Measurements from ENCODE around the gene SEMA6A.

SEMA6A gene

GRCh38 chr5:116563736-116564308, 10.8 kb downstream of the SEMA6A start:
- DNase-seq (ENCODE audit: low read depth) = no peak
- no peak for TF ChIP-seq CTCF (conservative IDR thresholded peaks at IDR 0.05; ENCODE audit: low read depth, low read length)
- no peak overlapping the region for H3K4me3 ChIP-seq (ENCODE audit: low read depth, low read length)

GRCh38 chr5:116562669-116563068, 12.0 kb downstream of the SEMA6A start:
- no peak for DNase-seq (ENCODE audit: low read depth)
- no peak for TF ChIP-seq CTCF (conservative IDR thresholded peaks at IDR 0.05; ENCODE audit: low read depth, low read length)
- H3K4me3 ChIP-seq (ENCODE audit: low read depth, low read length) = no peak overlapping the region

GRCh38 chr5:116561658-116562057, 13.0 kb downstream of the SEMA6A start:
- H3K4me3 ChIP-seq (ENCODE audit: low read depth, low read length) = no peak overlapping the region
- no peak for TF ChIP-seq CTCF (conservative IDR thresholded peaks at IDR 0.05; ENCODE audit: low read depth, low read length)
- DNase-seq (ENCODE audit: low read depth) = no peak

- no peak for TF ChIP-seq CTCF (conservative IDR thresholded peaks at IDR 0.05; ENCODE audit: low read depth, low read length)
- no peak overlapping the region for H3K4me3 ChIP-seq (ENCODE audit: low read depth, low read length)
- no peak for DNase-seq (ENCODE audit: low read depth)
These were observed 14.9 kb downstream of the SEMA6A start for GRCh38 chr5:116559673-116560164.

GRCh38 chr5:116559239-116559638, 15.4 kb downstream of the SEMA6A start:
- DNase-seq (ENCODE audit: low read depth) = no peak
- H3K4me3 ChIP-seq (ENCODE audit: low read depth, low read length) = no peak overlapping the region
- no peak for TF ChIP-seq CTCF (conservative IDR thresholded peaks at IDR 0.05; ENCODE audit: low read depth, low read length)

- no peak overlapping the region for H3K4me3 ChIP-seq (ENCODE audit: low read depth, low read length)
- peak; percentile 74 for TF ChIP-seq CTCF (conservative IDR thresholded peaks at IDR 0.05; ENCODE audit: low read depth, low read length)
- peak; percentile 54 for DNase-seq (ENCODE audit: low read depth)
These were observed 16.9 kb downstream of the SEMA6A start for GRCh38 chr5:116557669-116558271.

GRCh38 chr5:116554764-116555163, 19.9 kb downstream of the SEMA6A start:
- no peak for TF ChIP-seq CTCF (conservative IDR thresholded peaks at IDR 0.05; ENCODE audit: low read depth, low read length)
- no peak overlapping the region for H3K4me3 ChIP-seq (ENCODE audit: low read depth, low read length)
- DNase-seq (ENCODE audit: low read depth) = no peak

Measured in choroid plexus epithelial cell (primary cell).